AG04449 (cell line): ENCODE results near the gene CSF2RB.
"Not testable (repeated sequence)": the region's sequence is repeated elsewhere in the genome, so short reads cannot be mapped to it uniquely, and the experiment has no call there.

Source experiments
- CTCF ChIA-PET: fragments of 350-600 bp; formaldehyde crosslinking; extraction: SDS; loops from one replicate; lab custom pipeline; 2021; ENCODE audit warnings: antibody characterized with exemption; lab: Yijun Ruan, JAX
- POLR2A ChIA-PET: fragments of 400-600, 350-600 bp; formaldehyde crosslinking; extraction: SDS; loops from one replicate; lab custom pipeline; 2020; ENCODE audit warnings: antibody characterized with exemption, inconsistent platforms; lab: Yijun Ruan, JAX
- DNase-seq: peaks from one replicate; pipeline ENCODE4 v3.0.0-alpha.2; 2010; ENCODE audit warnings: low read depth, low spot score
- H3K4me3 ChIP-seq: 2 replicates; pipeline ENCODE4 v1.5.1; 2011; ENCODE audit warnings: low read depth, mild to moderate bottlenecking, control low read depth, low read length
- TF ChIP-seq, protein P1 (sequence below): IDR thresholded peaks from one replicate; pipeline ENCODE4 v1.5.1; 2011; ENCODE audit warnings: mild to moderate bottlenecking, moderate library complexity, low read length, control low read depth, inconsistent platforms; ENCODE audit not compliant: insufficient read depth; ENCODE audit errors: missing control alignments

Gene CSF2RB

DNA sequence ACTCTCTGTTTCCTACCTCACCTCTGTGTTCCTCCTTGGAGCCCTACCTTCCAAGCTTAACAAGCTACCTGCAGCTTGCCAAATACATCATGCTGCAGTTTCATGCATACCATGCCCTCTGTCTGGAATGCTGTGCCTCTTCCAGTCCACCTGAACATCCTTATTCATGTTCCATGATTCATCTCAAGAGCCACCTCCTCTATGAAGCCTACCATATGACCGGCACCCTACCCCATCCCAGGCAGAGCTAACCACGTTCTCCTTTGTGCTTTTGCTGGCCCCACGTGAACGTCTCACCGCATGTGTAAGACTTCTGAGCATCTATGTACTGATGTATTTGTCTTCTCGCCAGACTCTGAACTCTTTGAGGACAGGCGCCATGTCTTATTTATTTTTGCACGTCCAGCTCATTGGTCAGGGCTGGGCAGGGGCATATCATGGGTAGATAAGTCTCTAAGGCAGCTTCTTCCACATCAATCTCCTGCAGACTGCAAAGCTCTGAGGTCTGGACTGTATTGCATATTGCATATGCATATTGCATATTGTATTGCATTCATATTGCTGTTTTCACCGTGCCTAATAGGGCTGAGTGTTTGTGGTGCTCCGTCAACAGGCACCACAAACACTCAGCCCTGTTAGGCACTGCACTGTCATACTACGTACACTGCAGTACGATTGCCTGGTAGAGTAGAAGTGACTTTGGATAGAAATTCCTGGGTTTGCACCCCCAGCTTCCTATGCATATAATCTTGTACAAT lies 74.8 kb downstream of the CSF2RB start:
- CTCF ChIA-PET: interaction anchor here (1.0 to 1.3 kb wide), 3 partner anchors 9 to 28 kb away, joined by 3 to 4 read pairs (median 3); no protein-coding TSS in a partner anchor
- TF ChIP-seq, protein P1, sequence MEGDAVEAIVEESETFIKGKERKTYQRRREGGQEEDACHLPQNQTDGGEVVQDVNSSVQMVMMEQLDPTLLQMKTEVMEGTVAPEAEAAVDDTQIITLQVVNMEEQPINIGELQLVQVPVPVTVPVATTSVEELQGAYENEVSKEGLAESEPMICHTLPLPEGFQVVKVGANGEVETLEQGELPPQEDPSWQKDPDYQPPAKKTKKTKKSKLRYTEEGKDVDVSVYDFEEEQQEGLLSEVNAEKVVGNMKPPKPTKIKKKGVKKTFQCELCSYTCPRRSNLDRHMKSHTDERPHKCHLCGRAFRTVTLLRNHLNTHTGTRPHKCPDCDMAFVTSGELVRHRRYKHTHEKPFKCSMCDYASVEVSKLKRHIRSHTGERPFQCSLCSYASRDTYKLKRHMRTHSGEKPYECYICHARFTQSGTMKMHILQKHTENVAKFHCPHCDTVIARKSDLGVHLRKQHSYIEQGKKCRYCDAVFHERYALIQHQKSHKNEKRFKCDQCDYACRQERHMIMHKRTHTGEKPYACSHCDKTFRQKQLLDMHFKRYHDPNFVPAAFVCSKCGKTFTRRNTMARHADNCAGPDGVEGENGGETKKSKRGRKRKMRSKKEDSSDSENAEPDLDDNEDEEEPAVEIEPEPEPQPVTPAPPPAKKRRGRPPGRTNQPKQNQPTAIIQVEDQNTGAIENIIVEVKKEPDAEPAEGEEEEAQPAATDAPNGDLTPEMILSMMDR: no peak
- POLR2A ChIA-PET: no interaction called here
- H3K4me3 ChIP-seq: no peak overlapping the region
- DNase-seq: no peak

DNA sequence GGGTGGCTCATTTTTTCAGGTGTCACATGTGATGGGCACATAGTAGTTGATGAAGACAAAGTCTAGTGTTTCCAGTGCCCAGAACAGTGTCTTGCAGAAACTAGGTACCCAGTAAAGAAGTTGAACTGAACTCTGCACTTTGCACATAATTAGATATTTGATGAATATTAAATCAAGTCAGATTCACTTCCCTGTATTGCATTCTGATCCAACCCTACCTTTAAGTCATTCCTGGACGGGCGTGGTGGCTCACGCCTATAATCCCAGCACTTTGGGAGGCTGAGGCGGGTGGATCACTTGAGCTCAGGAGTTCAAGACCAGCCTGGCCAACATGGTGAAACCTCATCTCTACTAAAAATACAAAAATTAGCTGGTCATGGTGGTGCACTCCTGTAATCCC lies 75.6 kb downstream of the CSF2RB start:
- POLR2A ChIA-PET, DNase-seq, H3K4me3 ChIP-seq: not testable (repeated sequence)
- CTCF ChIA-PET: interaction anchor here (1.0 kb wide), 2 partner anchors 9 to 11 kb away, joined by 3 to 4 read pairs; no protein-coding TSS in a partner anchor
